WI38 (cell line): Measurements from ENCODE around the gene ESYT2.
"Not testable (repeated sequence)": the region's sequence is repeated elsewhere in the genome, so short reads cannot be mapped to it uniquely, and the experiment has no call there.

Source experiments
- H3K4me3 ChIP-seq: 2 replicates; pipeline ENCODE4 v1.5.1; 2011; ENCODE audit warnings: low read depth, mild to moderate bottlenecking, control low read depth, low read length
- TF ChIP-seq, protein P1 (sequence below): IDR thresholded peaks from 2 replicates; pipeline ENCODE4 v1.5.1; 2012; ENCODE audit warnings: low read depth, mild to moderate bottlenecking, control low read depth, low read length

The ESYT2 gene

DNA sequence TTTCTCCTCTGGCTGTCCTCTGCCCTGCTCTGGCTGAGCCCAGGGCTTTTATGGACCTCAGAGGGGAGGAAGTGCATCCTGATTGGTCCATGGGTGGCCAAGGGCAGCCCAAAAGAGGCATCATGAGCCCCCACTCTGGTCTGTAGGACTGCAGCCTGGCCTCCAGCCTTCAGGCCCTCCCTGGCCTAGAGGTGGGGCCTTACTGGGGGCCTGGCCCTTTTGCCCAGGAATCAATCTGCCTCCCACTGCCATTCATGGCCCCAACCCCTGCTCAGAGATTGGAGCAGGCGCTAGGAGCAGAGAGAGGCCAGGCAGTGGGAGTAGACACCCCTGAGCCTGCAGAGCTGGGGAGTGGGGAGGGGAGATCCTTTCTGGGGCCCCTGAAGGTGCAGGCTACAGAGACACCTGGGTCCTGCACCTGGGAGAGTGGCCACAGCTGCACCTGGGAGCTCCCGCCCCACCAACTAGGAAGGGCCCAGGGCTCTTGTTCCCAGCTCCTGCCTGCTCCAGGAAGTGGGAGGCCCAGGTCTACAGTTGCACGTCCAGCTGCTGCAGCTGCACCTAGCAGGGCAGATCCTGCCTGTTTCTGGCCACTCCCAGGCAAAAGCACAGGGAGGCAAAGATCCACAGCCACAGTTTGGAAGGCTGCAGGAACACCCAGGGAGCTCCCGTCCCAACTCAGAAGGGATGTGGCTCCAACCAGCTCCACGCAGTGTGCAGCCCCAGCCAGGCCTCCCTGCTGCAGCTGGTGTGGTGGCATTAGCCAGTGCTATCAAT is 20.6 kb upstream of the ESYT2 start:
- no peak overlapping the region for H3K4me3 ChIP-seq
- TF ChIP-seq, protein P1, sequence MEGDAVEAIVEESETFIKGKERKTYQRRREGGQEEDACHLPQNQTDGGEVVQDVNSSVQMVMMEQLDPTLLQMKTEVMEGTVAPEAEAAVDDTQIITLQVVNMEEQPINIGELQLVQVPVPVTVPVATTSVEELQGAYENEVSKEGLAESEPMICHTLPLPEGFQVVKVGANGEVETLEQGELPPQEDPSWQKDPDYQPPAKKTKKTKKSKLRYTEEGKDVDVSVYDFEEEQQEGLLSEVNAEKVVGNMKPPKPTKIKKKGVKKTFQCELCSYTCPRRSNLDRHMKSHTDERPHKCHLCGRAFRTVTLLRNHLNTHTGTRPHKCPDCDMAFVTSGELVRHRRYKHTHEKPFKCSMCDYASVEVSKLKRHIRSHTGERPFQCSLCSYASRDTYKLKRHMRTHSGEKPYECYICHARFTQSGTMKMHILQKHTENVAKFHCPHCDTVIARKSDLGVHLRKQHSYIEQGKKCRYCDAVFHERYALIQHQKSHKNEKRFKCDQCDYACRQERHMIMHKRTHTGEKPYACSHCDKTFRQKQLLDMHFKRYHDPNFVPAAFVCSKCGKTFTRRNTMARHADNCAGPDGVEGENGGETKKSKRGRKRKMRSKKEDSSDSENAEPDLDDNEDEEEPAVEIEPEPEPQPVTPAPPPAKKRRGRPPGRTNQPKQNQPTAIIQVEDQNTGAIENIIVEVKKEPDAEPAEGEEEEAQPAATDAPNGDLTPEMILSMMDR, result no peak

DNA sequence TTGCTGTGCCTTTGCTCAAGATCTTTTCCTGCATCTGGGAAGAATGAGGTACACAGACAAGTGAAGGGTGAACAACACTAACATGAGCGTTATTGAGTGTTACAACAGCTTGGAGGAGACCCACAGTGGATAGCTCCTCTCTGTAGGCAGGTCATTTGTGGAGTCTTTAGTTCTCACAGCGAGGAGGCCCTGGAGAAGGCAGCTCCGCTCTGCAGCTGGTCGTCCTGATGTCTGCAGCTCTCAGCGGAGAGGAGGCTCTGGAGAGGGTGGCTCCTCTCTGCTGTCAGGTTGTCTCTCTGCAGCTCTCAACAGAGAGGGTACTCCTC is 20.1 kb upstream of the ESYT2 start:
- H3K4me3 ChIP-seq, result no peak overlapping the region
- TF ChIP-seq, protein P1, result no peak

DNA sequence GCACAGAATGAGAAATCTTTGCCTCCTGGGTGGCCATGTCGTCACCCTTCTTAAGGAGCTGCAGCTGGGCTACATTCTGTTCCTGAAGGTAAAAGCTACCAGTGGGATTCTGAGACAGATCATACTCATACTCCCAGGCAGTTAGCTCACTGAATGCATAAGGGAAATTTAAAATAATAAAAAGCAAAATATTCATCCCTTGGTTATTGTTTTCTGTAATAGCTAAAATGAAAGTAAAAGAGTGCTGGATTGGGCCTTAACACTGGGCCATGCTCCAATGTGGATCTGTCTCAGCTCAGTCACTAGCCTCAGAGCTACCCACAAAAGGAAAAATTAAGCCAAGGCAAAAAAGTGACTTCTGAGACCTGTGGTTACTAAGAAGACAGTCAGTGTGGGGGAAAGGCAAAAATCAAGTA is 18.1 kb upstream of the ESYT2 start:
- TF ChIP-seq, protein P1, result no peak
- H3K4me3 ChIP-seq, result 0 out of 2 replicates have a peak overlapping the region, but pooled peaks have one; percentile 1

DNA sequence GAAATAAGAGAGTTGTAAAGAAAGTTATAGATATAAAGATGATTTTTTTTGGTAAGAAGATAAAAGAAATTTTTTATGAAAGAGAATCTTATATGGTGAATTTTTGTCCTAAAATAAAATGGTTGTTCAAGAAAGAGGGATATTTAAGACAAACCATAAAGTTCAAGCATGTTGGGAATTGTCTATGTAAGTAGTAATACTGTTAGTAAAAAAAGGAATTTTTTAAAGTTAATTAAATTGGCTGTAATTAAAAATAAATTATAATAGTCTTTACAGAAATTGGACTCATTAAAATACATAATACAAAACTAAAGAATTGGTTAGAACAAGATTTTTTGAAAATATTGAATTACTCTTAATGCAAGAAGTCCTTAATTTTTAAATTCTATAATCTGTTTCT is 17.0 kb upstream of the ESYT2 start:
- TF ChIP-seq, protein P1, result no peak
- no peak overlapping the region for H3K4me3 ChIP-seq

DNA sequence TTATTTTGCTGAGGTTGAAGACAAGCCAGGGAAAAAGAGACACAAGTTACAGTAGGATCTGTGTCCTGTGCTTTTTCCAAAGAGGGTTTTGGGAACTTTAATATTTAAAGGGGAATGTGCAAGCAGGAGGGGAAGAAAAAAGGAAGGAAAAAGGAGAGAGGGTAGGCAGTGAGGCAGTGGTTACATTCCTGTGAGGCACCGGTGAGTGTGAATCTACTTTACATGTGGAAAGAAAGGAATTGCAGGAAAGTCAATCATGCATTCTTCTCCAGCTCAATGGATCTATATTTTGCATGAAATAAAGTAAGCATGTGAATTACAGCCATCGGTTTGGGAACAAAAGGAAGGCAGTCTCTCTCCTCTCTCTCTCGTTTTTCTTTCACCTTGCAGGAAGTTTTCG is 14.5 kb upstream of the ESYT2 start:
- TF ChIP-seq, protein P1, result no peak
- H3K4me3 ChIP-seq, result no peak overlapping the region

DNA sequence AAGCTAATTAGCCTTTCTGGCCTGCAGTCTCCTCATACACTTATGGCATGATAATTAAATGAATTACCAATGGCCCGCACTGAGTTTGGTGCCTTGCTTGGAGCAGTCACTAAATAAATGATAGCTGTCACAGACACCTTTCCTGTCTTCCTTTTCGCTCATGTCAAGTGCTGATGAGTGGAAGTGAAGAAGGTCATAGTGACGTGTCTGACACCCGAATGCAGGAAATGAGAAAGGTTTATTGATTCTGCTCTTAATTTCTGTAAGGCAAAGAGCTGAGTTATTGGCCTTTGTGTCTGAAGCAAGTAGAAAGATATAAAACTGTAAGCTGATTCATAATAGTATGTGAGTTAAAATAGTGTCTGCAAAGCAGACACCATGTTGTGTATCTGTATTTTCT is 13.2 kb upstream of the ESYT2 start:
- H3K4me3 ChIP-seq, result no peak overlapping the region
- TF ChIP-seq, protein P1, result no peak

DNA sequence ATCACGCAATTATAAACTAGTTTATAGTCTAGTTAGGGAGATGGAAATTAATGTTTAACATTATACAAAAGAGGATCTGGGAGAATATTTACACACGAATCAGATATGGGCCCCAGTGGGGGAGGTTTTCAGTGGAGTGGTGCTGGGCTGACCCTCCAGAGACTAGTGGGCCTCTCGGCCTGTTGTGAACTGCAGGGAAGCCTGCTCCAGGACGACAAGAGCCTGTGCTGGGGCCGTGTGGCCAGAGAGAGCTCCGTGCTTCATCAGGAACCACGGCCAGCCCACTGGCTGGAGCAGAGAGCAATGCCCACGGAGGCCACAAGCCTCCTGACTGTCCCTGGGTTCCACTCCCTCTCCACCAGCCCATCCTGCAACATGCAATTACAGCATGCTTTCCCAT is 11.3 kb upstream of the ESYT2 start:
- no peak overlapping the region for H3K4me3 ChIP-seq
- TF ChIP-seq, protein P1, result no peak

DNA sequence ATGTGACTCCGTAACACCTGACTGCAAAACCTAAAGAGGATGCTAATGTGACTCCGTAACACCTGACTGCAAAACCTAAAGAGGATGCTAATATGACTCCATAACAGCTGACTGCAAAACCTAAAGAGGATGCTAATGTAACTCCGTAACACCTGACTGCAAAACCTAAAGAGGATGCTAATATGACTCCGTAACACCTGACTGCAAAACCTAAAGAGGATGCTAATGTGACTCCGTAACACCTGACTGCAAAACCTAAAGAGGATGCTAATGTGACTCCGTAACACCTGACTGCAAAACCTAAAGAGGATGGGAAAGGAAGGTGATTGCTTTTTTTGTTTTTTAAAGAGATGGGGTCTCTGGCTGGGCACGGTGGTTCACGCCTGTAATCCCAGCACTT is 9.9 kb upstream of the ESYT2 start:
- H3K4me3 ChIP-seq, result not testable (repeated sequence)
